Endodermal cell (in vitro differentiated cells): ENCODE results near the gene RCN2. TPM values are rescaled to one million over a fixed set of nuclear protein-coding genes. Genes with fewer than 3 reads are reported as not detected.
"Not testable (repeated sequence)": the region's sequence is repeated elsewhere in the genome, so short reads cannot be mapped to it uniquely, and the experiment has no call there.

ENCODE experiments used
- DNase-seq: peaks from one replicate; pipeline ENCODE4 v3.0.0-alpha.2; 2017
- H3K27ac ChIP-seq: 2 replicates; pipeline ENCODE4 v1.5.1; 2013; ENCODE audit warnings: mild to moderate bottlenecking, low read depth, low read length, moderate library complexity
- H3K27me3 ChIP-seq: 2 replicates; pipeline ENCODE4 v1.6.1; 2013; ENCODE audit warnings: mild to moderate bottlenecking, low read length, moderate library complexity; ENCODE audit not compliant: insufficient read depth, control insufficient read depth, poor library complexity, severe bottlenecking
- H3K36me3 ChIP-seq: 2 replicates; pipeline ENCODE4 v1.7.0; 2013; ENCODE audit warnings: mild to moderate bottlenecking, low read length, moderate library complexity; ENCODE audit not compliant: control insufficient read depth, insufficient read depth
- H3K4me1 ChIP-seq: one replicate; pipeline ENCODE4 v1.7.0; 2013; ENCODE audit warnings: low read length; ENCODE audit not compliant: control insufficient read depth, insufficient read depth
- H3K4me3 ChIP-seq: 2 replicates; pipeline ENCODE4 v1.5.1; 2013; ENCODE audit warnings: mild to moderate bottlenecking, low read length, moderate library complexity
- H3K9ac ChIP-seq: 2 replicates; pipeline ENCODE4 v1.6.1; 2013; ENCODE audit warnings: mild to moderate bottlenecking, low read length, moderate library complexity; ENCODE audit not compliant: poor library complexity, severe bottlenecking; ENCODE audit errors: extremely low read depth
- H3K9me3 ChIP-seq: 2 replicates; pipeline ENCODE4 v1.6.1; 2013; ENCODE audit warnings: mild to moderate bottlenecking, low read length, moderate library complexity; ENCODE audit not compliant: control insufficient read depth
- H3K27ac Mint-ChIP-seq: 2 replicates; pipeline ENCODE4 v1.8.0; 2020; ENCODE audit warnings: mixed read lengths
- H3K27me3 Mint-ChIP-seq: 2 replicates; pipeline ENCODE4 v1.8.0; 2021; ENCODE audit warnings: mild to moderate bottlenecking, mixed read lengths; ENCODE audit not compliant: insufficient read depth
- H3K36me3 Mint-ChIP-seq: 2 replicates; pipeline ENCODE4 v1.8.0; 2020; ENCODE audit warnings: low read depth, mixed read lengths
- H3K4me1 Mint-ChIP-seq: 2 replicates; pipeline ENCODE4 v1.8.0; 2020; ENCODE audit warnings: mixed read lengths
- H3K4me3 Mint-ChIP-seq: 2 replicates; pipeline ENCODE4 v1.8.0; 2020; ENCODE audit warnings: mild to moderate bottlenecking, moderate library complexity, mixed read lengths
- H3K9me3 Mint-ChIP-seq: 2 replicates; pipeline ENCODE4 v1.8.0; 2020; ENCODE audit warnings: mild to moderate bottlenecking, mixed read lengths
- CTCF ChIP-seq: fragments of 200-600 bp; sonication (generic); conservative IDR thresholded peaks from 2 replicates; pipeline ENCODE4 v1.5.0; 2021; ENCODE audit warnings: antibody characterized with exemption, mild to moderate bottlenecking
- WGBS, 2 experiments: methylation state at CpG; one replicate each; pipeline versions ENCODE4 v1.1.5 to v1.1.7; 2013; ENCODE audit warnings: missing lambda C conversion rate in 2 of 2, mixed read lengths in 1 of 2; ENCODE audit not compliant: insufficient coverage in 1 of 2, insufficient read length in 1 of 2; 5-methylcytosine and 5-hydroxymethylcytosine counted together
- total RNA-seq, 2 donors: library from RNA; stranded (reverse); fragmentation: NEBNext Ultra II Directional in 1 of 2; extraction: Animal tissue kit (Norgen Biotek cat#: 25700) in 1 of 2; gene quantifications; 2 replicates in 1 of 2; 3 replicates in 1 of 2; pipeline ENCODE4 v1.2.1, GENCODE V29; 2021

RCN2 gene
- total RNA-seq, 2 donors from 2014 or later, result 151 to 165 TPM

- no peak overlapping the region for H3K27ac Mint-ChIP-seq
- H3K4me1 Mint-ChIP-seq, result peaks cover 23% of the 10 kb centered on the region
- Histone ChIP-seq H3K9ac (no peak overlapping the region), H3K9me3 (no peaks in the 10 kb centered on the region), H3K4me3 (no peak overlapping the region), H3K27me3 (no peaks in the 10 kb centered on the region), H3K36me3 (no peaks in the 10 kb centered on the region), H3K27ac (no peak overlapping the region), H3K4me1 (peaks cover 10% of the 10 kb centered on the region)
- no peaks in the 10 kb centered on the region for H3K36me3 Mint-ChIP-seq
- no peak overlapping the region for H3K4me3 Mint-ChIP-seq
- 92 to 98% methylated on average over 7 to 8 of the region's 9 CpGs for WGBS, 2 experiments
- H3K9me3 Mint-ChIP-seq, result no peaks in the 10 kb centered on the region
- peaks cover 11% of the 10 kb centered on the region for H3K27me3 Mint-ChIP-seq
- no peak for TF ChIP-seq CTCF
- no peak for DNase-seq
Measured at GRCh38 chr15:76962337-76963013, 30.9 kb downstream of the RCN2 start.

GRCh38 chr15:76963596-76963995, 32.0 kb downstream of the RCN2 start:
- Histone ChIP-seq H3K9me3 (no peaks in the 10 kb centered on the region), H3K9ac (no peak overlapping the region), H3K27ac (no peak overlapping the region), H3K4me1 (peaks cover 10% of the 10 kb centered on the region), H3K27me3 (no peaks in the 10 kb centered on the region), H3K36me3 (no peaks in the 10 kb centered on the region), H3K4me3 (no peak overlapping the region)
- Mint-ChIP-seq H3K36me3 (no peaks in the 10 kb centered on the region), H3K27ac (peak overlapping the region; percentile 7), H3K9me3 (no peaks in the 10 kb centered on the region), H3K4me3 (no peak overlapping the region), H3K4me1 (peaks cover 23% of the 10 kb centered on the region), H3K27me3 (peaks cover 11% of the 10 kb centered on the region)
- TF ChIP-seq CTCF, result peak; percentile 58
- DNase-seq, result peak; percentile 81
- WGBS, 2 experiments, result 80 to 82% methylated on average over 9 of the region's 9 CpGs

- no peak for DNase-seq
- WGBS, 2 experiments, result 81% methylated on average over 4 of the region's 5 CpGs; no CpG with 5 or more reads in 1 of the 2 experiments
- no peak overlapping the region for H3K4me3 ChIP-seq
- H3K4me3 Mint-ChIP-seq, result no peak overlapping the region
- TF ChIP-seq CTCF, result no peak
- H3K36me3 Mint-ChIP-seq, result no peaks in the 10 kb centered on the region
- H3K27me3 Mint-ChIP-seq, result peaks cover 12% of the 10 kb centered on the region
- H3K9me3 Mint-ChIP-seq, result no peaks in the 10 kb centered on the region
- no peaks in the 10 kb centered on the region for H3K36me3 ChIP-seq
- H3K27me3 ChIP-seq, result no peaks in the 10 kb centered on the region
- H3K27ac Mint-ChIP-seq, result no peak overlapping the region
- no peak overlapping the region for H3K27ac ChIP-seq
- H3K9me3 ChIP-seq, result no peaks in the 10 kb centered on the region
- H3K4me1 Mint-ChIP-seq, result peaks cover 23% of the 10 kb centered on the region
- peaks cover 10% of the 10 kb centered on the region for H3K4me1 ChIP-seq
- no peak overlapping the region for H3K9ac ChIP-seq
Measured at GRCh38 chr15:76964157-76964556, 32.6 kb downstream of the RCN2 start.

GRCh38 chr15:76966051-76966450, 34.5 kb downstream of the RCN2 start:
- not testable (repeated sequence) for H3K4me3 Mint-ChIP-seq, H3K27me3 ChIP-seq, H3K27ac ChIP-seq, H3K9ac ChIP-seq, H3K4me3 ChIP-seq, H3K36me3 Mint-ChIP-seq, H3K27ac Mint-ChIP-seq, H3K9me3 ChIP-seq, DNase-seq, H3K4me1 ChIP-seq, H3K9me3 Mint-ChIP-seq, H3K36me3 ChIP-seq
- H3K27me3 Mint-ChIP-seq, result peaks cover 12% of the 10 kb centered on the region
- 91 to 96% methylated on average over 6 of the region's 7 CpGs for WGBS, 2 experiments
- H3K4me1 Mint-ChIP-seq, result peaks cover 22% of the 10 kb centered on the region
